ENCODE data around the gene SLX4IP. TPM values are rescaled to one million over a fixed set of nuclear protein-coding genes. Genes with fewer than 3 reads are reported as not detected.

The SLX4IP gene
- polyA plus RNA-seq, 1 experiment = 2.8 TPM

DNA sequence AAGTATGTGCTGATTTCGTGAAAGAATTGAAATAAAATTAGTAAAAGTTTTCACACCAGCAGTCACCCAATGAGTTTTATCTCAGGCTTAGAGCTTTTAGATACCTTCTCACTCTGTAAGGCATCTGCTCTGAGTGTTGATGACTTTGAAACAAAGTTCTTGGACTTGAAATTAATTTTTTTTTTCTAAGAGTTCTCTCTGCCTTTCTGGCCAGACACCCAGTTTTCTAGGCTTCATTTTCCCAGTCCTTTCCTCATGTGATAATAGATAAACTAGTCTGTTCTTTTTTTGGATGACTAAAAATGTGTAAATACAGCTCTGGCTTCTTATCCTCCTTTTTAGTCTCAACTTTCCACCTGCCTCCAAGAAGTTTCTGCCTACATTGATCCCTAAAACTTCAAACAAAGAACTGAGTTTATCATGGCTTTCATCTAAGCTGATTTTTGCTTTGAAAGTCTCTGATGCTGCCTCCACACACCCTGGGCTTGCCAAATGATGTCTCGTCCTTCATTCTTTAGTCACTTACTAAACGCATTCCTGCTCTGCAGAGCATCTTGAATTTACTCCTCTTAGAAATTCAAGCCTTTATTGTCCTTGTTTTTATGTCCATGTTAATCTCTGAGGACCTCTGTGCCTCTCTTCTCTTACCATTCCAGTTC is 32.7 kb downstream of the SLX4IP start:
- H3K9me3 ChIP-seq (ENCODE audit: control insufficient read depth, insufficient read depth, low read length) = peaks cover 5% of the 10 kb centered on the region; the same call in 1 of the 2 replicates
- no peaks in the 10 kb centered on the region for H3K27me3 ChIP-seq (ENCODE audit: control insufficient read depth, insufficient read depth, low read length)
- ChIA-PET CTCF (interaction anchor here (0.8 to 2.7 kb wide), 3 partner anchors 85 to 1076 kb away, joined by 5 to 15 read pairs (median 8); no protein-coding TSS in a partner anchor), POLR2A (no interaction called here)
- DNase-seq (ENCODE audit: low read depth, low spot score) = no peak
- TF ChIP-seq CTCF (IDR thresholded peaks at IDR 0.05; ENCODE audit: low read depth, low read length) = no peak
- no peak overlapping the region for H3K27ac ChIP-seq (ENCODE audit: low read depth, low read length)
- H3K4me3 ChIP-seq (ENCODE audit: low read depth, low read length) = no peak overlapping the region

GRCh38 chr20:10468340-10468845 is 33.3 kb downstream of the SLX4IP start:
- ChIA-PET POLR2A (no interaction called here), CTCF (interaction anchor here (0.8 to 2.7 kb wide), 8 partner anchors 9 to 203 kb away, joined by 3 to 15 read pairs (median 4); no protein-coding TSS in a partner anchor)
- TF ChIP-seq CTCF (IDR thresholded peaks at IDR 0.05; ENCODE audit: low read depth, low read length) = no peak
- no peaks in the 10 kb centered on the region for H3K27me3 ChIP-seq (ENCODE audit: control insufficient read depth, insufficient read depth, low read length)
- no peak for DNase-seq (ENCODE audit: low read depth, low spot score)
- peaks cover 5% of the 10 kb centered on the region; the same call in 1 of the 2 replicates for H3K9me3 ChIP-seq (ENCODE audit: control insufficient read depth, insufficient read depth, low read length)
- no peak overlapping the region for H3K4me3 ChIP-seq (ENCODE audit: low read depth, low read length)
- H3K27ac ChIP-seq (ENCODE audit: low read depth, low read length) = no peak overlapping the region

DNA sequence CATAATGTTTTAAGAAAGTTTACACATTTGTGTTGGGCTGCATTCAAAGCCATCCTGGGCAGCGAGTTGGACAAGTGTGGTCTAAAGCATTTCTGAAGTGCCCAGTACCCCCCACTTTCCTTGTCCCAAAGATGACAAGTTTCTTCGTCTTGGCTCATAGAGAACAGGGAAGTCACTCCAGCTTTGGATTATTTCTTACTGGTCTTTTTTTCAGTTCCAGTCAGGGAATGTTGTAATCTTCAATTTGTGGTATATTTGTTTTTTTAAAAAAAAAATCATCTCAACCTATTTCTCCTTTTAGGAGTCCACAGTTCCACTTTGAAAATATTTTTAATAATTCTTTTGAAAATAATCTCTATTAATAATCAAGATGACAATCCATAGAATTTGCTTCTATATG is 34.0 kb downstream of the SLX4IP start:
- no peak overlapping the region for H3K27ac ChIP-seq (ENCODE audit: low read depth, low read length)
- ChIA-PET CTCF (interaction anchor here (0.8 to 2.7 kb wide), 7 partner anchors 10 to 202 kb away, joined by 3 to 15 read pairs (median 4); no protein-coding TSS in a partner anchor), POLR2A (no interaction called here)
- no peaks in the 10 kb centered on the region for H3K9me3 ChIP-seq (ENCODE audit: control insufficient read depth, insufficient read depth, low read length)
- H3K27me3 ChIP-seq (ENCODE audit: control insufficient read depth, insufficient read depth, low read length) = no peaks in the 10 kb centered on the region
- H3K4me3 ChIP-seq (ENCODE audit: low read depth, low read length) = no peak overlapping the region
- TF ChIP-seq CTCF (IDR thresholded peaks at IDR 0.05; ENCODE audit: low read depth, low read length) = no peak
- no peak for DNase-seq (ENCODE audit: low read depth, low spot score)

DNA sequence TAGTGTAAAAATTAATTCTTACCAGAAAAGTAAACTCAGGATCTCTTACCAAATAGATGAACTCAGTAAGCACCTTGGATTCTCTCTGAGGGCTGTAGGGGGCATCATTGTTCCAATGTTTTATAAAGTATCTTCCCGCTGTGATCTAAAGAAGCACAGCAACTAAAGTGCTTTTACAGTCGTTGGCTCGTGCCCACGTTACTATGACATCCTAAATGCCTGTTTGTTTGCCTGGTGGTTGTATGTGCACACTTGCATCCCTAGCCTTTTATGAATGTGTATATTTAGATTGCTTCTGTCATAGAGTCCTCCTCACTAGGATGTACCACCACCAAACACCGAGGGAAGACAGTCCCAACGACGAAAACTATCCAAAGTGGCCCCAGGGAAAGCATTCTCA is 34.5 kb downstream of the SLX4IP start:
- Histone ChIP-seq H3K9me3 (ENCODE audit: control insufficient read depth, insufficient read depth, low read length) (no peaks in the 10 kb centered on the region; the same call in 1 of the 2 replicates), H3K27me3 (ENCODE audit: control insufficient read depth, insufficient read depth, low read length) (no peaks in the 10 kb centered on the region), H3K27ac (ENCODE audit: low read depth, low read length) (no peak overlapping the region), H3K4me3 (ENCODE audit: low read depth, low read length) (no peak overlapping the region)
- peak; percentile 73 for TF ChIP-seq CTCF (IDR thresholded peaks at IDR 0.05; ENCODE audit: low read depth, low read length)
- ChIA-PET CTCF (interaction anchor here (2.7 kb wide), 1 partner anchor 83 kb away, joined by 15 read pairs; no protein-coding TSS in a partner anchor), POLR2A (no interaction called here)
- DNase-seq (ENCODE audit: low read depth, low spot score) = peak; percentile 63

- H3K9me3 ChIP-seq (ENCODE audit: control insufficient read depth, insufficient read depth, low read length) = no peaks in the 10 kb centered on the region; the same call in 1 of the 2 replicates
- CTCF ChIA-PET = interaction anchor here (0.9 to 1.4 kb wide), 2 partner anchors 201 to 1074 kb away, joined by 3 to 4 read pairs; no protein-coding TSS in a partner anchor
- DNase-seq (ENCODE audit: low read depth, low spot score) = no peak
- no peak for TF ChIP-seq CTCF (IDR thresholded peaks at IDR 0.05; ENCODE audit: low read depth, low read length)
- H3K4me3 ChIP-seq (ENCODE audit: low read depth, low read length) = no peak overlapping the region
- H3K27ac ChIP-seq (ENCODE audit: low read depth, low read length) = no peak overlapping the region
- POLR2A ChIA-PET = no interaction called here
- no peaks in the 10 kb centered on the region for H3K27me3 ChIP-seq (ENCODE audit: control insufficient read depth, insufficient read depth, low read length)
Measured at GRCh38 chr20:10470276-10470675, 35.2 kb downstream of the SLX4IP start.
